ENCODE measurements around the gene LRRC36.

Gene LRRC36

GRCh38 chr16:67326472-67327309 lies at the start of gene LRRC36, which contains the start of gene KCTD19:
TSS of gene LRRC36 (plus strand) at chr16:67326815. CDS start at chr16:67326863, 48 bp downstream.
TSS of gene KCTD19 (minus strand) at chr16:67326741. CDS start at chr16:67326707, 34 bp downstream.
- no peaks in the 10 kb centered on the region for H3K27me3 ChIP-seq (ENCODE audit: control insufficient read depth in 2 of 2, insufficient read depth in 2 of 2, low read length in 2 of 2)
- no peaks in the 10 kb centered on the region for H3K36me3 ChIP-seq (ENCODE audit: control insufficient read depth in 2 of 2, insufficient read depth in 2 of 2, low read length in 2 of 2)
- no peak within 1 kb of the TSS for H3K27ac ChIP-seq (ENCODE audit: low read depth in 2 of 2, low read length in 2 of 2)
- H3K4me1 ChIP-seq (ENCODE audit: control insufficient read depth in 2 of 2, insufficient read depth in 2 of 2, low read length in 2 of 2) = peaks cover 4 to 7% of the 10 kb centered on the region in 2 donors
- peak within 1 kb of the TSS; percentile 9 to 24 for H3K9ac ChIP-seq (ENCODE audit: low read depth in 1 of 2, low read length in 2 of 2)
- H3K4me3 ChIP-seq (ENCODE audit: low read length in 2 of 2) = peak within 1 kb of the TSS; percentile 25 to 64
- H3K9me3 ChIP-seq (ENCODE audit: control insufficient read depth in 2 of 2, low read length in 2 of 2) = no peaks in the 10 kb centered on the region

- no peaks in the 10 kb centered on the region for H3K27me3 ChIP-seq (ENCODE audit: control insufficient read depth in 2 of 2, insufficient read depth in 2 of 2, low read length in 2 of 2)
- peak overlapping the region in 1 of 2 donors; percentile 81 for H3K4me3 ChIP-seq (ENCODE audit: low read length in 2 of 2)
- peaks cover 0 to 9% of the 10 kb centered on the region in 2 donors for H3K36me3 ChIP-seq (ENCODE audit: control insufficient read depth in 2 of 2, insufficient read depth in 2 of 2, low read length in 2 of 2)
- no peak overlapping the region for H3K9ac ChIP-seq (ENCODE audit: low read depth in 1 of 2, low read length in 2 of 2)
- H3K4me1 ChIP-seq (ENCODE audit: control insufficient read depth in 2 of 2, insufficient read depth in 2 of 2, low read length in 2 of 2) = peaks cover 13 to 18% of the 10 kb centered on the region in 2 donors
- H3K27ac ChIP-seq (ENCODE audit: low read depth in 2 of 2, low read length in 2 of 2) = peak overlapping the region; percentile 32 to 56
- no peaks in the 10 kb centered on the region for H3K9me3 ChIP-seq (ENCODE audit: control insufficient read depth in 2 of 2, low read length in 2 of 2)
These were observed 49.2 kb upstream of the LRRC36 start for GRCh38 chr16:67277294-67277998.

GRCh38 chr16:67277999-67278772 lies 48.4 kb upstream of the LRRC36 start:
- no peaks in the 10 kb centered on the region for H3K9me3 ChIP-seq (ENCODE audit: control insufficient read depth in 2 of 2, low read length in 2 of 2)
- peaks cover 13 to 18% of the 10 kb centered on the region in 2 donors for H3K4me1 ChIP-seq (ENCODE audit: control insufficient read depth in 2 of 2, insufficient read depth in 2 of 2, low read length in 2 of 2)
- peaks cover 0 to 9% of the 10 kb centered on the region in 2 donors for H3K36me3 ChIP-seq (ENCODE audit: control insufficient read depth in 2 of 2, insufficient read depth in 2 of 2, low read length in 2 of 2)
- H3K4me3 ChIP-seq (ENCODE audit: low read length in 2 of 2) = peak overlapping the region; percentile 56 to 81
- H3K9ac ChIP-seq (ENCODE audit: low read depth in 1 of 2, low read length in 2 of 2) = peak overlapping the region; percentile 51 to 65
- H3K27me3 ChIP-seq (ENCODE audit: control insufficient read depth in 2 of 2, insufficient read depth in 2 of 2, low read length in 2 of 2) = no peaks in the 10 kb centered on the region
- peak overlapping the region; percentile 35 to 56 for H3K27ac ChIP-seq (ENCODE audit: low read depth in 2 of 2, low read length in 2 of 2)

- Histone ChIP-seq H3K27ac (ENCODE audit: low read depth in 2 of 2, low read length in 2 of 2) (peak overlapping the region; percentile 23 to 32), H3K4me3 (ENCODE audit: low read length in 2 of 2) (peak overlapping the region; percentile 56 to 81), H3K9me3 (ENCODE audit: control insufficient read depth in 2 of 2, low read length in 2 of 2) (no peaks in the 10 kb centered on the region), H3K9ac (ENCODE audit: low read depth in 1 of 2, low read length in 2 of 2) (peak overlapping the region; percentile 51 to 65), H3K36me3 (ENCODE audit: control insufficient read depth in 2 of 2, insufficient read depth in 2 of 2, low read length in 2 of 2) (peaks cover 0 to 9% of the 10 kb centered on the region in 2 donors), H3K27me3 (ENCODE audit: control insufficient read depth in 2 of 2, insufficient read depth in 2 of 2, low read length in 2 of 2) (no peaks in the 10 kb centered on the region), H3K4me1 (ENCODE audit: control insufficient read depth in 2 of 2, insufficient read depth in 2 of 2, low read length in 2 of 2) (peaks cover 13 to 18% of the 10 kb centered on the region in 2 donors)
These were observed 47.8 kb upstream of the LRRC36 start for GRCh38 chr16:67278773-67279295.

GRCh38 chr16:67279296-67280089 lies 47.1 kb upstream of the LRRC36 start, which contains the start of gene PLEKHG4:
TSS of gene PLEKHG4 (plus strand) at chr16:67279532. CDS start at chr16:67280045, 513 bp downstream.
- H3K4me3 ChIP-seq (ENCODE audit: low read length in 2 of 2) = peak within 1 kb of the TSS; percentile 56 to 81
- H3K27ac ChIP-seq (ENCODE audit: low read depth in 2 of 2, low read length in 2 of 2) = peak within 1 kb of the TSS; percentile 35 to 48
- peaks cover 0 to 9% of the 10 kb centered on the region in 2 donors for H3K36me3 ChIP-seq (ENCODE audit: control insufficient read depth in 2 of 2, insufficient read depth in 2 of 2, low read length in 2 of 2)
- no peaks in the 10 kb centered on the region for H3K9me3 ChIP-seq (ENCODE audit: control insufficient read depth in 2 of 2, low read length in 2 of 2)
- H3K9ac ChIP-seq (ENCODE audit: low read depth in 1 of 2, low read length in 2 of 2) = peak within 1 kb of the TSS; percentile 60 to 65
- H3K4me1 ChIP-seq (ENCODE audit: control insufficient read depth in 2 of 2, insufficient read depth in 2 of 2, low read length in 2 of 2) = peaks cover 13 to 18% of the 10 kb centered on the region in 2 donors
- H3K27me3 ChIP-seq (ENCODE audit: control insufficient read depth in 2 of 2, insufficient read depth in 2 of 2, low read length in 2 of 2) = no peaks in the 10 kb centered on the region

- Histone ChIP-seq H3K36me3 (ENCODE audit: control insufficient read depth in 2 of 2, insufficient read depth in 2 of 2, low read length in 2 of 2) (peaks cover 0 to 9% of the 10 kb centered on the region in 2 donors), H3K27ac (ENCODE audit: low read depth in 2 of 2, low read length in 2 of 2) (no peak overlapping the region), H3K27me3 (ENCODE audit: control insufficient read depth in 2 of 2, insufficient read depth in 2 of 2, low read length in 2 of 2) (no peaks in the 10 kb centered on the region), H3K4me1 (ENCODE audit: control insufficient read depth in 2 of 2, insufficient read depth in 2 of 2, low read length in 2 of 2) (peaks cover 13 to 21% of the 10 kb centered on the region in 2 donors), H3K9ac (ENCODE audit: low read depth in 1 of 2, low read length in 2 of 2) (no peak overlapping the region), H3K9me3 (ENCODE audit: control insufficient read depth in 2 of 2, low read length in 2 of 2) (no peaks in the 10 kb centered on the region), H3K4me3 (ENCODE audit: low read length in 2 of 2) (peak overlapping the region in 1 of 2 donors; percentile 44)
These were observed 46.3 kb upstream of the LRRC36 start for GRCh38 chr16:67280090-67281015.

GRCh38 chr16:67281536-67282446 lies 44.8 kb upstream of the LRRC36 start:
- no peaks in the 10 kb centered on the region for H3K9me3 ChIP-seq (ENCODE audit: control insufficient read depth in 2 of 2, low read length in 2 of 2)
- H3K27ac ChIP-seq (ENCODE audit: low read depth in 2 of 2, low read length in 2 of 2) = no peak overlapping the region
- peaks cover 0 to 3% of the 10 kb centered on the region in 2 donors for H3K36me3 ChIP-seq (ENCODE audit: control insufficient read depth in 2 of 2, insufficient read depth in 2 of 2, low read length in 2 of 2)
- H3K27me3 ChIP-seq (ENCODE audit: control insufficient read depth in 2 of 2, insufficient read depth in 2 of 2, low read length in 2 of 2) = no peaks in the 10 kb centered on the region
- no peak overlapping the region for H3K4me3 ChIP-seq (ENCODE audit: low read length in 2 of 2)
- H3K9ac ChIP-seq (ENCODE audit: low read depth in 1 of 2, low read length in 2 of 2) = no peak overlapping the region
- peaks cover 13 to 21% of the 10 kb centered on the region in 2 donors for H3K4me1 ChIP-seq (ENCODE audit: control insufficient read depth in 2 of 2, insufficient read depth in 2 of 2, low read length in 2 of 2)

- H3K9ac ChIP-seq (ENCODE audit: low read depth in 1 of 2, low read length in 2 of 2) = no peak overlapping the region
- no peak overlapping the region for H3K4me3 ChIP-seq (ENCODE audit: low read length in 2 of 2)
- H3K27ac ChIP-seq (ENCODE audit: low read depth in 2 of 2, low read length in 2 of 2) = no peak overlapping the region
- H3K4me1 ChIP-seq (ENCODE audit: control insufficient read depth in 2 of 2, insufficient read depth in 2 of 2, low read length in 2 of 2) = peaks cover 13 to 21% of the 10 kb centered on the region in 2 donors
- no peaks in the 10 kb centered on the region for H3K27me3 ChIP-seq (ENCODE audit: control insufficient read depth in 2 of 2, insufficient read depth in 2 of 2, low read length in 2 of 2)
- no peaks in the 10 kb centered on the region for H3K9me3 ChIP-seq (ENCODE audit: control insufficient read depth in 2 of 2, low read length in 2 of 2)
- H3K36me3 ChIP-seq (ENCODE audit: control insufficient read depth in 2 of 2, insufficient read depth in 2 of 2, low read length in 2 of 2) = no peaks in the 10 kb centered on the region
These were observed 44.2 kb upstream of the LRRC36 start for GRCh38 chr16:67282447-67282805.
